Measurements from ENCODE around the gene AHNAK2.
"Not testable (repeated sequence)": the region's sequence is repeated elsewhere in the genome, so short reads cannot be mapped to it uniquely, and the experiment has no call there.

Gene AHNAK2

DNA sequence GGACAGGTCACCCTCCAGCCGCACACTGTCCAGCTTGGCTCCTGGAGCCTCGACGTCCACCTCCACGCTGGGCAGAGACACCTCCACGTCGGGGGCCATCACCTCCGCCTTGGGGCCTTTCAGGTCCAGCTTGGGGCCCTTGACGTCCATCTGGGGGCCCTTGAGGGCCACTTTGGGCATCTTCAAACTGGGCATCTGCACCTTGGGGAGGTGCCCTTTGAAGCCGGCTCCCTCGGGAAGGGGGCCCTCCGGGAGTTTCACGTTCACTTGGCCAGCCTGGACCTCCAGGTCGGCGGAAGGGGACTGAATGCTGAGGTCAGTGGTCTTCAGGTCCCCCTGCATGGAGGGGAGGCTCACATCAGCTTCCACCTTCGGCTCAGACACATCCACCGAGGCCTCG lies 28.2 kb downstream of the AHNAK2 start:
- no peak overlapping the region for H3K4me3 ChIP-seq

GRCh38 chr14:104949406-104949955 lies 28.7 kb downstream of the AHNAK2 start:
- H3K36me3 ChIP-seq (ENCODE audit: insufficient read depth, low read length); H3K27ac ChIP-seq; H3K4me3 ChIP-seq; H3K9me3 ChIP-seq (ENCODE audit: low read depth, low read length); DNase-seq (ENCODE audit: low read depth, low spot score); H3K9ac ChIP-seq (ENCODE audit: insufficient read length): not testable (repeated sequence)

More for the DNA sequence above, 28.2 kb downstream of the AHNAK2 start:
- no peaks in the 10 kb centered on the region for H3K9me3 ChIP-seq (ENCODE audit: low read depth, low read length)
- DNase-seq (ENCODE audit: low read depth, low spot score): no peak
- H3K36me3 ChIP-seq (ENCODE audit: insufficient read depth, low read length): no peaks in the 10 kb centered on the region
- H3K27ac ChIP-seq: no peak overlapping the region
- no peak for TF ChIP-seq FOXP2 (optimal IDR thresholded peaks at IDR 0.05; ENCODE audit: control extremely low read depth, extremely low read length, insufficient read depth)
- no peak for TF ChIP-seq EZH2 (IDR thresholded peaks at IDR 0.05)
- TF ChIP-seq POLR2AphosphoS5 (IDR thresholded peaks at IDR 0.05; ENCODE audit: borderline replicate concordance, low read depth, low read length): no peak
- H3K9ac ChIP-seq (ENCODE audit: insufficient read length): no peak overlapping the region

DNA sequence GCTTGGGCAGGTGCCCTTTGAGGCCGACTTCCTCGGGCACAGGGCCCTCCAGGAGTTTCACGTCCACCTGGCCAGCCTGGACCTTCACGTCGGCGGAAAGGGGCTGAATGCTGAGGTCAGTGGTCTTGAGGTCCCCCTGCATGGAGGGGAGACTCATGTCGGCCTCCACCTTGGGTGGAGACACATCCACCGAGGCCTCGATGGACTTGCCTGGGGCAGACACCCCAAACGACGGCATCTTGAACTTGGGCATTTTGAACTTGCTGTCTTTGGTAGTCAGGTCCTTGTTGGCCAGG lies 29.5 kb downstream of the AHNAK2 start:
- no peak overlapping the region for H3K9ac ChIP-seq (ENCODE audit: insufficient read length)
- no peaks in the 10 kb centered on the region for H3K9me3 ChIP-seq (ENCODE audit: low read depth, low read length)
- no peak overlapping the region for H3K4me3 ChIP-seq
- H3K27ac ChIP-seq: no peak overlapping the region
- TF ChIP-seq EZH2 (IDR thresholded peaks at IDR 0.05): no peak
- no peak for TF ChIP-seq POLR2AphosphoS5 (IDR thresholded peaks at IDR 0.05; ENCODE audit: borderline replicate concordance, low read depth, low read length)
- TF ChIP-seq FOXP2 (optimal IDR thresholded peaks at IDR 0.05; ENCODE audit: control extremely low read depth, extremely low read length, insufficient read depth): no peak
- no peak for DNase-seq (ENCODE audit: low read depth, low spot score)
- no peaks in the 10 kb centered on the region for H3K36me3 ChIP-seq (ENCODE audit: insufficient read depth, low read length)

DNA sequence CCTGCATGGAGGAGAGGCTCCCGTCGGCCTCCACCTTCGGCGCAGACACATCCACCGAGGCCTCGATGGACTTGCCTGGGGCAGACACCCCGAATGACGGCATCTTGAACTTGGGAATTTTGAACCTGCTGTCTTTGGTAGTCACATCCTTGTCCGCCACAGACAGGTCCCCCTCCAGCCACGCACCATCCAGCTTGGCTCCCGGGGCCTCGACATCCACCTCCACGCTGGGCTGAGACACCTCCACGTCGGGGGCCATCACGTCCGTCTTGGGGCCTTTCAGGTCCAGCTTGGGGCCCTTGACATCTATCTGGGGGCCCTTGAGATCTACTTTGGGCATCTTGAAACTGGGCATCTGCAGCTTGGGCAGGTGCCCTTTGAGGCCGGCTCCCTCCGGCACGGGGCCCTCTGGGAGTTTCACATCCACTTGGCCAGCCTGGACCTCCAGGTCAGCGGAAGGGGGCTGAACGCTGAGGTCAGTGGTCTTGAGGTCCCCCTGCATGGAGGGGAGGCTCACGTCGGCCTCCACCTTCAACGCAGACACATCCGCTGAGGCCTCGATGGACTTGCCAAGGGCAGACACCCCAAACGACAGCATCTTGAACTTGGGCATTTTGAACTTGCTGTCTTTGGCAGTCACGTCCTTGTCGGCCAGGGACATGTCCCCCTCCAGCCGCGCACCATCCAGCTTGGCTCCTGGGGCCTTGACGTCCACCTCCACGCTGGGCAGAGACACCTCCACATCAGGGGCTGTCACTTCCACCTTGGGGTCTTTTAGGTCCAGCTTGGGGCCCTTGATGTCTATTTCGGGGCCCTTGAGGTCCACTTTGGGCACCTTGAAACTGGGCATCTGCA lies 30.1 kb downstream of the AHNAK2 start:
- not testable (repeated sequence) for H3K9ac ChIP-seq (ENCODE audit: insufficient read length)

DNA sequence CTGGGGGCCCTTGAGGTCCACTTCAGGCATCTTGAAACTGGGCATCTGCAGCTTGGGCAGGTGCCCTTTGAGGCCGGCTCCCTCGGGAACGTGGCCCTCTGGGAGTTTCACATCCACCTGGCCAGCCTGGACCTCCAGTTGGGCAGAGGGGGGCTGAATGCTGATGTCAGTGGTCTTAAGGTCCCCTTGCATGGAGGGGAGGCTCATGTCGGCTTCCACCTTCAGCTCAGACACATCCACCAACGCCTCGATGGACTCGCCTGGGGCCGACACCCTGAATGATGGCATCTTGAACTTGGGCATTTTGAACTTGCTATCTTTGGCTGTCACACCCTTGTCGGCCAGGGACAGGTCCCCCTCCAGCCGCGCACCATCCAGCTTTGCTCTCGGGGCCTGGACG lies 31.0 kb downstream of the AHNAK2 start:
- H3K9me3 ChIP-seq (ENCODE audit: low read depth, low read length); H3K4me3 ChIP-seq; H3K36me3 ChIP-seq (ENCODE audit: insufficient read depth, low read length); H3K9ac ChIP-seq (ENCODE audit: insufficient read length); DNase-seq (ENCODE audit: low read depth, low spot score); H3K27ac ChIP-seq: not testable (repeated sequence)

More for the DNA sequence above, 30.1 kb downstream of the AHNAK2 start:
- DNase-seq (ENCODE audit: low read depth, low spot score); H3K9me3 ChIP-seq (ENCODE audit: low read depth, low read length); H3K4me3 ChIP-seq; H3K36me3 ChIP-seq (ENCODE audit: insufficient read depth, low read length); H3K27ac ChIP-seq: not testable (repeated sequence)

GRCh38 chr14:104945986-104946965 lies 31.9 kb downstream of the AHNAK2 start:
- not testable (repeated sequence) for H3K9ac ChIP-seq (ENCODE audit: insufficient read length); DNase-seq (ENCODE audit: low read depth, low spot score); H3K27ac ChIP-seq; H3K4me3 ChIP-seq; H3K9me3 ChIP-seq (ENCODE audit: low read depth, low read length); H3K36me3 ChIP-seq (ENCODE audit: insufficient read depth, low read length)

- DNase-seq (ENCODE audit: low read depth, low spot score); H3K4me3 ChIP-seq; H3K9ac ChIP-seq (ENCODE audit: insufficient read length); H3K27ac ChIP-seq; H3K9me3 ChIP-seq (ENCODE audit: low read depth, low read length); H3K36me3 ChIP-seq (ENCODE audit: insufficient read depth, low read length): not testable (repeated sequence)
These were observed 32.9 kb downstream of the AHNAK2 start for GRCh38 chr14:104945266-104945665.

- DNase-seq (ENCODE audit: low read depth, low spot score); H3K9me3 ChIP-seq (ENCODE audit: low read depth, low read length); H3K36me3 ChIP-seq (ENCODE audit: insufficient read depth, low read length); H3K27ac ChIP-seq; H3K9ac ChIP-seq (ENCODE audit: insufficient read length); H3K4me3 ChIP-seq: not testable (repeated sequence)
These were observed 33.6 kb downstream of the AHNAK2 start for GRCh38 chr14:104944436-104945205.

DNA sequence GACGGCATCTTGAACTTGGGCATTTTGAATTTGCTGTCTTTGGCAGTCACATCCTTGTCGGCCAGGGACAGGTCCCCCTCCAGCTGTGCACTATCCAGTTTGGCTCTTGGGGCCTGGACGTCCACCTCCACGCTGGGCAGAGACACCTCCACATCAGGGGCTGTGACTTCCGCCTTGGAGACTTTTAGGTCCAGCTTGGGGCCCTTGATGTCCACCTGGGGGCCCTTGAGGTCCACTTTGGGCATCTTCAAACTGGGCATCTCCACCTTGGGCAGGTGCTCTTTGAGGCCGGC lies 34.2 kb downstream of the AHNAK2 start:
- H3K9ac ChIP-seq (ENCODE audit: insufficient read length); H3K36me3 ChIP-seq (ENCODE audit: insufficient read depth, low read length); H3K27ac ChIP-seq; DNase-seq (ENCODE audit: low read depth, low spot score); H3K4me3 ChIP-seq; H3K9me3 ChIP-seq (ENCODE audit: low read depth, low read length): not testable (repeated sequence)

- not testable (repeated sequence) for H3K9me3 ChIP-seq (ENCODE audit: low read depth, low read length); DNase-seq (ENCODE audit: low read depth, low spot score); H3K27ac ChIP-seq; H3K4me3 ChIP-seq; H3K9ac ChIP-seq (ENCODE audit: insufficient read length); H3K36me3 ChIP-seq (ENCODE audit: insufficient read depth, low read length)
These were observed 34.8 kb downstream of the AHNAK2 start for GRCh38 chr14:104943216-104944015.

Measured in SK-N-MC (cell line).